RPMI7951 (cell line): ENCODE measurements around the gene CLIC4. TPM values are rescaled to one million over a fixed set of nuclear protein-coding genes. Genes with fewer than 3 reads are reported as not detected.
A peak's percentile ranks its signal among the peaks of the same experiment; 100 is the strongest.
"Not testable (repeated sequence)": the region's sequence is repeated elsewhere in the genome, so short reads cannot be mapped to it uniquely, and the experiment has no call there.

Source experiments
- DNase-seq: peaks from one replicate; pipeline ENCODE4 v3.0.0-alpha.2; 2012; ENCODE audit warnings: low read depth
- total RNA-seq: library from RNA; depleted of rRNA; stranded (reverse); fragments of >200 nt; shearing (Covaris generic); gene quantifications from 2 replicates; pipeline ENCODE4 v1.2.3, GENCODE V29; 2014; rRNA removed

The CLIC4 gene
- total RNA-seq, 1 experiment from 2014 or later, result 835 TPM

- peak; percentile 29 for DNase-seq
Measured at GRCh38 chr1:24875991-24876506, 130.8 kb downstream of the CLIC4 start.

GRCh38 chr1:24878045-24878444 is 132.8 kb downstream of the CLIC4 start:
- no peak for DNase-seq

GRCh38 chr1:24878775-24879742 is 133.8 kb downstream of the CLIC4 start:
- peak; percentile 79 for DNase-seq

GRCh38 chr1:24881034-24881433 is 135.8 kb downstream of the CLIC4 start:
- DNase-seq, result no peak

GRCh38 chr1:24884751-24885150 is 139.5 kb downstream of the CLIC4 start:
- DNase-seq, result no peak

- DNase-seq, result no peak
Measured at GRCh38 chr1:24886241-24886640, 141.0 kb downstream of the CLIC4 start.

- no peak for DNase-seq
Measured at GRCh38 chr1:24888061-24888970, 143.1 kb downstream of the CLIC4 start.

GRCh38 chr1:24888971-24889676 is 143.9 kb downstream of the CLIC4 start:
- DNase-seq, result peak; percentile 40

GRCh38 chr1:24890887-24891286 is 145.6 kb downstream of the CLIC4 start:
- no peak for DNase-seq

- not testable (repeated sequence) for DNase-seq
Measured at GRCh38 chr1:24891367-24891766, 146.1 kb downstream of the CLIC4 start.

- no peak for DNase-seq
Measured at GRCh38 chr1:24892188-24893153, 147.2 kb downstream of the CLIC4 start.

- no peak for DNase-seq
Measured at GRCh38 chr1:24893431-24893830, 148.2 kb downstream of the CLIC4 start.

Other genes starting within 250 kb of the CLIC4 start
- 19.2 and 19.6 TPM in 2 replicates for gene RCAN3, start 242.6 kb upstream of the CLIC4 start, total RNA-seq
- not detected in 2 replicates for gene NCMAP, start 189.4 kb upstream of the CLIC4 start, total RNA-seq
- 31.9 and 50.0 TPM in 2 replicates for gene SRRM1, start 102.1 kb upstream of the CLIC4 start, total RNA-seq
- gene RUNX3, start 184.8 kb downstream of the CLIC4 start, total RNA-seq, result 9.5 and 10.4 TPM in 2 replicates